Esophagus squamous epithelium (tissue), 5 donors: ENCODE results near the gene TAF11. TPM values are rescaled to one million over a fixed set of nuclear protein-coding genes. Genes with fewer than 3 reads are reported as not detected.

Experiments used
- DNase-seq: peaks from one replicate; lab custom pipeline; 2025; lab: John Stamatoyannopoulos, UW
- H3K27ac ChIP-seq, 4 donors: fragments of 200-600 bp; sonication (generic); one replicate each; pipeline ENCODE4 v1.5.1; 2016 to 2019; ENCODE audit warnings: mild to moderate bottlenecking in 1 of 4
- H3K27me3 ChIP-seq, 4 donors: fragments of 200-600 bp; sonication (generic); 1 replicate in 3 of 4; 2 replicates in 1 of 4; pipeline versions ENCODE4 v1.5.1 to v1.6.0; 2017 to 2021; ENCODE audit warnings: antibody characterized with exemption in 1 of 4
- H3K36me3 ChIP-seq, 3 donors: fragments of 200-600 bp; sonication (generic); one replicate each; pipeline ENCODE4 v1.5.1; 2016 to 2019
- H3K4me1 ChIP-seq, 3 donors: fragments of 200-600 bp; sonication (generic); one replicate each; pipeline ENCODE4 v1.5.1; 2017 to 2019
- H3K4me3 ChIP-seq, 4 donors: fragments of 200-600 bp; sonication (generic); 1 replicate in 3 of 4; 2 replicates in 1 of 4; pipeline ENCODE4 v1.5.1; 2016 to 2019; ENCODE audit warnings: mild to moderate bottlenecking in 2 of 4, moderate library complexity in 1 of 4
- H3K9me3 ChIP-seq, 3 donors: fragments of 200-600 bp; sonication (generic); one replicate each; pipeline ENCODE4 v1.5.1; 2016 to 2019
- CTCF ChIP-seq, 6 experiments: fragments of 450-650 bp in 4 of 6; fragments of 200-600 bp in 2 of 6; sonication (generic) in 2 of 6; IDR thresholded peaks; one replicate each; pipeline ENCODE4 v1.5.1; 2016 to 2019; ENCODE audit warnings: antibody characterized with exemption in 6 of 6, mild to moderate bottlenecking in 4 of 6, moderate library complexity in 4 of 6
- POLR2A ChIP-seq, 4 donors: fragments of 450-650 bp; IDR thresholded peaks; one replicate each; pipeline ENCODE4 v1.6.1; 2017; ENCODE audit warnings: antibody characterized with exemption in 4 of 4, mild to moderate bottlenecking in 4 of 4, moderate library complexity in 3 of 4
- WGBS, 2 donors: methylation state at CpG; one replicate each; pipeline ENCODE4 v1.1.5; 2018; 5-methylcytosine and 5-hydroxymethylcytosine counted together
- intact Hi-C: fragments of 100-400 bp; cut with DNase I; formaldehyde crosslinking; loops from one replicate; pipeline ENCODE4 v1.15.0; 2022
- total RNA-seq, 4 donors: library from RNA; depleted of rRNA; stranded (reverse); fragments of >200 nt; gene quantifications; one replicate each; pipeline ENCODE4 v1.1.0, GENCODE V29; 2016
- donor health status: DM: yes; HTN: yes; CAD: no.

Gene TAF11
- total RNA-seq, 4 donors from 2014 or later, result 8.4 to 21.2 (median 18.8) TPM

GRCh38 chr6:34866509-34866908 is 21.3 kb downstream of the TAF11 start:
- no peaks in the 10 kb centered on the region for H3K4me1 ChIP-seq
- H3K27me3 ChIP-seq, result no peaks in the 10 kb centered on the region
- intact Hi-C loops, result no loop called here
- no peak overlapping the region for H3K27ac ChIP-seq
- H3K9me3 ChIP-seq, result no peaks in the 10 kb centered on the region
- TF ChIP-seq POLR2A (IDR thresholded peaks at IDR 0.05), result no peak
- TF ChIP-seq CTCF (IDR thresholded peaks at IDR 0.05), result no peak
- H3K36me3 ChIP-seq, result peaks cover 0 to 94% (median 10%) of the 10 kb centered on the region in 3 donors
- H3K4me3 ChIP-seq, result no peak overlapping the region
- WGBS, 2 donors, result 74 to 81% methylated on average over 3 of the region's 3 CpGs
- DNase-seq, result no peak

- TF ChIP-seq POLR2A (IDR thresholded peaks at IDR 0.05) (no peak), CTCF (IDR thresholded peaks at IDR 0.05) (no peak)
- H3K36me3 ChIP-seq, result peaks cover 0 to 94% (median 5%) of the 10 kb centered on the region in 3 donors
- H3K9me3 ChIP-seq, result no peaks in the 10 kb centered on the region
- H3K4me3 ChIP-seq, result no peak overlapping the region
- intact Hi-C loops, result no loop called here
- H3K4me1 ChIP-seq, result no peaks in the 10 kb centered on the region
- no peaks in the 10 kb centered on the region for H3K27me3 ChIP-seq
- DNase-seq, result no peak
- H3K27ac ChIP-seq, result no peak overlapping the region
- WGBS, 2 donors, result 73 to 75% methylated on average over 3 of the region's 3 CpGs
Measured at GRCh38 chr6:34865107-34865506, 22.7 kb downstream of the TAF11 start.

GRCh38 chr6:34864007-34864406 is 23.8 kb downstream of the TAF11 start:
- H3K4me1 ChIP-seq, result no peaks in the 10 kb centered on the region
- H3K4me3 ChIP-seq, result no peak overlapping the region
- TF ChIP-seq POLR2A (IDR thresholded peaks at IDR 0.05) (no peak), CTCF (IDR thresholded peaks at IDR 0.05) (no peak)
- no peak overlapping the region for H3K27ac ChIP-seq
- no peak for DNase-seq
- H3K27me3 ChIP-seq, result no peaks in the 10 kb centered on the region
- WGBS, 2 donors, result 81 to 98% methylated on average over 4 of the region's 4 CpGs
- intact Hi-C loops, result no loop called here
- H3K9me3 ChIP-seq, result no peaks in the 10 kb centered on the region
- H3K36me3 ChIP-seq, result peaks cover 0 to 98% (median 5%) of the 10 kb centered on the region in 3 donors

GRCh38 chr6:34860776-34861175 is 27.1 kb downstream of the TAF11 start:
- WGBS, 2 donors, result 73 to 81% methylated on average over 1 of the region's 1 CpG
- TF ChIP-seq POLR2A (IDR thresholded peaks at IDR 0.05), result no peak
- TF ChIP-seq CTCF (IDR thresholded peaks at IDR 0.05), result no peak
- Histone ChIP-seq H3K36me3 (peaks cover 0 to 99% (median 28%) of the 10 kb centered on the region in 3 donors), H3K4me3 (no peak overlapping the region), H3K27ac (no peak overlapping the region), H3K9me3 (no peaks in the 10 kb centered on the region), H3K27me3 (no peaks in the 10 kb centered on the region), H3K4me1 (no peaks in the 10 kb centered on the region)
- intact Hi-C loops, result no loop called here
- DNase-seq, result no peak

- H3K9me3 ChIP-seq, result no peaks in the 10 kb centered on the region
- DNase-seq, result no peak
- no peaks in the 10 kb centered on the region for H3K27me3 ChIP-seq
- H3K4me1 ChIP-seq, result no peaks in the 10 kb centered on the region
- TF ChIP-seq POLR2A (IDR thresholded peaks at IDR 0.05), result no peak
- no peak for TF ChIP-seq CTCF (IDR thresholded peaks at IDR 0.05)
- 84 to 85% methylated on average over 4 of the region's 4 CpGs for WGBS, 2 donors
- H3K4me3 ChIP-seq, result no peak overlapping the region
- no peak overlapping the region for H3K27ac ChIP-seq
- H3K36me3 ChIP-seq, result peaks cover 0 to 99% (median 28%) of the 10 kb centered on the region in 3 donors
- intact Hi-C loops, result no loop called here
Measured at GRCh38 chr6:34859951-34860350, 27.9 kb downstream of the TAF11 start.
